Measurements from ENCODE around the gene GABRD. TPM values are rescaled to one million over a fixed set of nuclear protein-coding genes. Genes with fewer than 3 reads are reported as not detected.

GABRD gene
- total RNA-seq, 2 donors from 2014 or later, result not detected

DNA sequence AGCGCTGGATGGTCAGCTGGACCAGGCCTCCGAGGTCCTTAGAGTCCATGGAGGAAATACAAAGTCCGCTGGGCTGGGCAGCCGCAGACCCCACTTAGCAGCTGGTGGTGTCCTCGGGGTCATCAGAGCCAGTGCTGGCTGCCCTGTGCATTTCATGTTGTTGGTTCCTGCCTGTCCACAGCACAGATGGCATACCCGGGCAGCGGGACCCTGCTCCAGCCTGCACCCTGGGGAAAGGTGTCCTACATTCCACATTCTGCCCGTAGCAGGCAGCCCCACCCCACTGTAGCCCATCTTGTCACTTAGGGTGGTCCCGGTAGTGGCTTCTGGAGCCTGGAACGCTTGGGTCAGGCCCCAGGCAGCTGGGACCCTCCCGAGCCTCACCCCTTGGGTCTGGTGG, 50.9 kb downstream of the GABRD start:
- no peak overlapping the region for H3K27ac Mint-ChIP-seq
- H3K4me1 Mint-ChIP-seq, result peaks cover 2% of the 10 kb centered on the region
- H3K36me3 Mint-ChIP-seq (ENCODE audit: low read depth), result peaks cover 33% of the 10 kb centered on the region
- H3K27me3 Mint-ChIP-seq (ENCODE audit: insufficient read depth), result no peaks in the 10 kb centered on the region
- no peak for DNase-seq
- no peak overlapping the region for H3K27ac ChIP-seq (ENCODE audit: low read depth, low read length)
- H3K36me3 ChIP-seq (ENCODE audit: control insufficient read depth, insufficient read depth, low read length), result peaks cover under 1% of the 10 kb centered on the region
- peaks cover 8% of the 10 kb centered on the region for H3K9me3 Mint-ChIP-seq
- H3K27me3 ChIP-seq (ENCODE audit: control insufficient read depth, insufficient read depth, low read length, poor library complexity, severe bottlenecking), result no peaks in the 10 kb centered on the region
- no peak overlapping the region for H3K4me3 Mint-ChIP-seq
- TF ChIP-seq, protein P1, sequence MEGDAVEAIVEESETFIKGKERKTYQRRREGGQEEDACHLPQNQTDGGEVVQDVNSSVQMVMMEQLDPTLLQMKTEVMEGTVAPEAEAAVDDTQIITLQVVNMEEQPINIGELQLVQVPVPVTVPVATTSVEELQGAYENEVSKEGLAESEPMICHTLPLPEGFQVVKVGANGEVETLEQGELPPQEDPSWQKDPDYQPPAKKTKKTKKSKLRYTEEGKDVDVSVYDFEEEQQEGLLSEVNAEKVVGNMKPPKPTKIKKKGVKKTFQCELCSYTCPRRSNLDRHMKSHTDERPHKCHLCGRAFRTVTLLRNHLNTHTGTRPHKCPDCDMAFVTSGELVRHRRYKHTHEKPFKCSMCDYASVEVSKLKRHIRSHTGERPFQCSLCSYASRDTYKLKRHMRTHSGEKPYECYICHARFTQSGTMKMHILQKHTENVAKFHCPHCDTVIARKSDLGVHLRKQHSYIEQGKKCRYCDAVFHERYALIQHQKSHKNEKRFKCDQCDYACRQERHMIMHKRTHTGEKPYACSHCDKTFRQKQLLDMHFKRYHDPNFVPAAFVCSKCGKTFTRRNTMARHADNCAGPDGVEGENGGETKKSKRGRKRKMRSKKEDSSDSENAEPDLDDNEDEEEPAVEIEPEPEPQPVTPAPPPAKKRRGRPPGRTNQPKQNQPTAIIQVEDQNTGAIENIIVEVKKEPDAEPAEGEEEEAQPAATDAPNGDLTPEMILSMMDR (conservative IDR thresholded peaks at IDR 0.05), result no peak
- peaks cover under 1% of the 10 kb centered on the region for H3K9me3 ChIP-seq (ENCODE audit: control insufficient read depth, low read length)
- no peak overlapping the region for H3K9ac ChIP-seq (ENCODE audit: extremely low read depth, low read length, poor library complexity, severe bottlenecking)
- WGBS, 2 experiments (ENCODE audit: insufficient coverage in 1 of 2, insufficient read length in 1 of 2), result 94% methylated on average over 10 to 11 of the region's 11 CpGs
- no peaks in the 10 kb centered on the region for H3K4me1 ChIP-seq (ENCODE audit: control insufficient read depth, insufficient read depth, low read length)
- H3K4me3 ChIP-seq (ENCODE audit: low read length), result no peak overlapping the region

DNA sequence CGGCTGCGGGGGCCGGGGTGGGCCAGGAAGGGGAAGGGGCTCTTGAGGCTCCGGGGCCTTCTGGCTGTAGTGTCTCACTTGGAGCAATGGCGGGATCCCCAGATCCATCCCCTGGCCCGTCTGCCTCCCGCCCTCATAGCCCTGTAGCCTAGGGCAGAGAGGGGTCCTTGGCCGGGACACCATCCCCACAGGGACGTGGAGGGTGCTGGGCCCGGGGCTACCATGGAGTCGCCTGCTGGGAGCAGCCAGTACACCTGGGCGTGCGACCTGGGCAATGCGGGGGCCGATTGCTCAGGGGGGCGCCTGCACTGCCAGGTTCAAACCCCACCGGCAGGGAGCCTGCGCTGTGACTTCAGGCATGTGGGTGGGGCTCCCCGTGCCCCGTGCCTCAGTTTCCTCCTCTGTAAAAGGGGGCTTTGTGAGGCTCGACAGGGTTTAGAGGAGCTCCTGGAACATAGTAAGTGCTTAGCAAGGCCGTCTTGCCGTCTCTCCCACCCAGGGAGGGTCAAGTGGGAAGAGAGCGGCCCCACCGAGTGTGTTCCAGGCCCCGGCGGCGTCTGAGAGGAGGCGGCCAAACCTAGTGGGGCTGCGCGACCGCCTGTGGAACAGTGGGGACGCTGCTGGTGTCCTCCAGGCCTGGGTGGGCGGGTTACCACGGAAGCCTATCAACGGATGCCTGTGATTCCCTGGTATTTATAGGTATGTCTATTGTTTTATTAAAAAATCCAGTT, 51.8 kb downstream of the GABRD start:
- no peaks in the 10 kb centered on the region for H3K27me3 Mint-ChIP-seq (ENCODE audit: insufficient read depth)
- TF ChIP-seq, protein P1 (conservative IDR thresholded peaks at IDR 0.05), result no peak
- DNase-seq, result no peak
- no peak overlapping the region for H3K4me3 ChIP-seq (ENCODE audit: low read length)
- peaks cover 2% of the 10 kb centered on the region for H3K9me3 Mint-ChIP-seq
- no peaks in the 10 kb centered on the region for H3K9me3 ChIP-seq (ENCODE audit: control insufficient read depth, low read length)
- H3K4me1 ChIP-seq (ENCODE audit: control insufficient read depth, insufficient read depth, low read length), result no peaks in the 10 kb centered on the region
- no peak overlapping the region for H3K4me3 Mint-ChIP-seq
- no peak overlapping the region for H3K27ac Mint-ChIP-seq
- H3K27ac ChIP-seq (ENCODE audit: low read depth, low read length), result no peak overlapping the region
- no peaks in the 10 kb centered on the region for H3K36me3 ChIP-seq (ENCODE audit: control insufficient read depth, insufficient read depth, low read length)
- no peak overlapping the region for H3K9ac ChIP-seq (ENCODE audit: extremely low read depth, low read length, poor library complexity, severe bottlenecking)
- WGBS, 2 experiments (ENCODE audit: insufficient coverage in 1 of 2, insufficient read length in 1 of 2), result 94 to 99% methylated on average over 13 to 36 of the region's 36 CpGs
- no peaks in the 10 kb centered on the region for H3K27me3 ChIP-seq (ENCODE audit: control insufficient read depth, insufficient read depth, low read length, poor library complexity, severe bottlenecking)
- H3K36me3 Mint-ChIP-seq (ENCODE audit: low read depth), result peaks cover 34% of the 10 kb centered on the region
- peaks cover 2% of the 10 kb centered on the region for H3K4me1 Mint-ChIP-seq

DNA sequence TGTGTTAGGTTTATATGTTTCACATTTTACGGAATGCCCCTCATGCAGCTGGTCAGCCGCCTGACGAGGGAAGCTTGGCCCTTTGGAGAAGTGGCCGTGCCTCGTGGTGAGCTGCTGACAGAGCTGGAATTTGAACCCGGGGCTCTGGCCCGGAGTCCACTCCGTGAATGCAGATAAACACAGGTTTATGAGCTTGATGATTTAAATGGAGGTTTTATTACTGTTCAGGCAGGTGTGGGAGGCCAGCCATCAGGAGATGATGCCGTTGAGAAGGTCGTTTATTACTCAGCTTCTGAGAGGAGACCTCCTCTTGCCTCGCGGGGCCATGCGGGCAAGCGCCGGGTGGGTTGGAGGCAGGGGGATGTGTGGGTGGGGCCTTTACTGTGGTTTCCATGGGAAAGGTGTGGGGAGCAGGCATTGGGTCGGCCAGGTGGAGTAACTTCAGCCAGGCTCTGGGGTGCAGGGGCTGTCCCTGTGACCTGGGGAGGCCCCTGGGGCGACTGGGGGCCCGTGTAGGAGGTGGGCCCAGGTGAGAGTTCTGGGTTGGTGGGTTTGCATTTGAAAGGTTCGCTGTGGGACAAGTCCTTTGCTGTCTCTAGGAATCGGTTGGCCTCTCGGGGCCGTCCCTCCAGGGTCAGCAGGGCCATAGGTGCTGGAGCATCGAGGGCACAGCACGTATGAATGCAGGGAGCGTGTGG, 53.1 kb downstream of the GABRD start:
- Histone ChIP-seq H3K4me3 (ENCODE audit: low read length) (no peak overlapping the region), H3K4me1 (ENCODE audit: control insufficient read depth, insufficient read depth, low read length) (no peaks in the 10 kb centered on the region), H3K9ac (ENCODE audit: extremely low read depth, low read length, poor library complexity, severe bottlenecking) (no peak overlapping the region), H3K9me3 (ENCODE audit: control insufficient read depth, low read length) (peaks cover under 1% of the 10 kb centered on the region), H3K27ac (ENCODE audit: low read depth, low read length) (no peak overlapping the region), H3K27me3 (ENCODE audit: control insufficient read depth, insufficient read depth, low read length, poor library complexity, severe bottlenecking) (no peaks in the 10 kb centered on the region), H3K36me3 (ENCODE audit: control insufficient read depth, insufficient read depth, low read length) (no peaks in the 10 kb centered on the region)
- TF ChIP-seq, protein P1 (conservative IDR thresholded peaks at IDR 0.05), result no peak
- Mint-ChIP-seq H3K36me3 (ENCODE audit: low read depth) (peaks cover 35% of the 10 kb centered on the region), H3K9me3 (peaks cover 9% of the 10 kb centered on the region), H3K27me3 (ENCODE audit: insufficient read depth) (no peaks in the 10 kb centered on the region), H3K4me3 (no peak overlapping the region), H3K4me1 (peaks cover 2% of the 10 kb centered on the region), H3K27ac (no peak overlapping the region)
- no peak for DNase-seq
- 92 to 93% methylated on average over 20 to 25 of the region's 25 CpGs for WGBS, 2 experiments (ENCODE audit: insufficient coverage in 1 of 2, insufficient read length in 1 of 2)

Data from endodermal cell (in vitro differentiated cells).